Esophagus squamous epithelium (tissue), 4 donors: ENCODE measurements around the gene PRCC.

Experiments
- CTCF ChIP-seq, 6 experiments: fragments of 450-650 bp in 4 of 6; fragments of 200-600 bp in 2 of 6; sonication (generic) in 2 of 6; IDR thresholded peaks; one replicate each; pipeline ENCODE4 v1.5.1; 2016 to 2019; ENCODE audit warnings: antibody characterized with exemption in 6 of 6, mild to moderate bottlenecking in 4 of 6, moderate library complexity in 4 of 6
- POLR2A ChIP-seq, 4 donors: fragments of 450-650 bp; IDR thresholded peaks; one replicate each; pipeline ENCODE4 v1.6.1; 2017; ENCODE audit warnings: antibody characterized with exemption in 4 of 4, mild to moderate bottlenecking in 4 of 4, moderate library complexity in 3 of 4

GRCh38 chr1:156751451-156751756 lies 15.9 kb upstream of the PRCC start, which contains the start of gene HDGF:
- TF ChIP-seq CTCF (IDR thresholded peaks at IDR 0.05) = no peak
- no peak for TF ChIP-seq POLR2A (IDR thresholded peaks at IDR 0.05)
